GM18870 (cell line): ENCODE measurements around the gene XAB2.
A peak's percentile ranks its signal among the peaks of the same experiment; 100 is the strongest.

Experiments
- ATAC-seq: cut with Tn5 transposase; IDR thresholded peaks from one replicate; pipeline ENCODE4 v1.9.1; 2021; ENCODE audit warnings: moderate library complexity; ENCODE audit not compliant: unreplicated experiment

The XAB2 gene

DNA sequence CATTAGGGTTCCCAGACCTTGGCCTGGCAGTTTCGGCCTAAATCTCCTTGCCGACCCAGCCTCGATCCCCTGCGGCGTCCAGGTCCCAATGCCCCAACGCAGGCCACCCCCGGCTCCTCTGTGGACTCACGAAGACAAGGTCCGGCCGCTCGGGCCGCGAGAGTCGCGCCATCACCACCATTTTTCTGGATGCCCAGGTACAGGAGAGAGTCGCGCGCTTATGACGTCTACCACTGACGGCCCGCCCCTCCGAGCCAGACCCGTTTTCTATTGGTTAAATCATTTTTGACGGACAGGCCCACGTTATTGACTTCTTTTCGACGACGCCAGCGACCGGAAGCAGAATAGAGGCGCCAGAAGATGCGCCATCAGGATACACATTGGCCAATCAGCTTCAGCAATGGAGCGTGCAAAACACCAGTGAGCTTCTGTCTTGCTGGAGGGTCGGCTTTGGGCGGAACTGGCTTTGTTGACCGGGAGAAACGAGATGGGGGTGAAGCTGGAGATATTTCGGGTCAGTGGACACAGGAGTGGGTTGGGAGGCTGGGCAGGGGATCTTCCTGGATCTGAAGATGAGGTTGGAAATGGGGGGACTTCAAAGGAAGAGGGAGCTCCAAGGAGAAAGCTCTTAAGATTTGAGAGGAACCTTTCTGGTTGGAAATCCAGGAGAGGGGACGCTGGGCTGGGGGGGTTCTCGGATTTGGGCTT, at the start of gene XAB2, which contains the start of gene PET100:
TSS of gene XAB2 (minus strand) at position 199 of the 708 bp plus-strand sequence. CDS start at position 181, 18 bp downstream.
TSS of gene PET100 (plus strand) at position 447 of the 708 bp plus-strand sequence. CDS start at position 488, 41 bp downstream.
- peak; percentile 79 for ATAC-seq

DNA sequence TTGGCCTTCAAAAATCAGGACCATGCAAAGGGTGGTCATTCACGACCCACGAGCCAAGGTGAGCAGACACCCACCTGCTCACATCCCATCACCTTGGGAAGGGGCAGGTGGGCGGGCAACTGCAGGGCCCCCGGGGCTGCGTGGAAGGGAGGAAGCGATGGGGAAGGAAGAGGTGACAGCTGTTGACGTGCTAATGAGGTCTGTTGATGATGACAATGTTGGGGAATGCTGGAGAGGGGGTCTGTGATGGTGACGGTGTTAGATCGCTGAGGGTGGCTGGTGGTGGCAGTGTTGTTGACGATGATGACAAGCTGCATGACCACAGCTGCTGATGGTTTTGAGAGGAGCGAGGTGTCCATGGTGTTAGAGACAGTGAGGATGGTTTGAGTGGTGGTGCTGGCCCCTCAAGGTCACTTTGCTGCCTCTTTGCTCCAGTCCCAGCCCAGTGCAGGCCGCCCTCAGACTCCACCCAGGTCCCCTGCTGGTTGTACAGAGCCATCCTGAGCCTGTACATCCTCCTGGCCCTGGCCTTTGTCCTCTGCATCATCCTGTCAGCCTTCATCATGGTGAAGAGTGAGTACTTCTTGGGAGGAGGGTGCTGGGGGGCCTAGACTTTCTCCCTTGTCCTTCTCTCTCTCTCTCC, 48.4 kb upstream of the XAB2 start:
- no peak for ATAC-seq

DNA sequence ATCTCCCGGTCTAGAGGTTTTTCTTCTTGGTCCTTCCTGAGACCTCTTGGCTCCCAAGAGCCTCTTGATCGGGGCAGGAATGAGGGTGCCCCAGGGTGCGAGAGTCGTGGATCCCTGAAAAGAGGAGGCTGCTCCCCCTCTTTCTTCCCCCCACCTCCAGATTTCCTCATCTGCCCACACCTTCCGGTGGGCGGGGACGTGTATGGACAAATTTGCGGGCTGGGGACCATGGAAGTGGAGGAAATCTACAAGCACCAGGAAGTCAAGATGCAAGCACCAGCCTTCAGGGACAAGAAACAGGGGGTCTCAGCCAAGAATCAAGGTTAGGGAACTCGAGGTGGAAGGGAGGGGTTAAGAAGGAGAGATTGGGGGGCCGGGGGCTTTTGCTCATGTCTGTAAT, 47.5 kb upstream of the XAB2 start, which contains the start of gene MCEMP1:
TSS of gene MCEMP1 (plus strand) at position 237 of the 400 bp plus-strand sequence. CDS start at position 268, 31 bp downstream.
- ATAC-seq = no peak

DNA sequence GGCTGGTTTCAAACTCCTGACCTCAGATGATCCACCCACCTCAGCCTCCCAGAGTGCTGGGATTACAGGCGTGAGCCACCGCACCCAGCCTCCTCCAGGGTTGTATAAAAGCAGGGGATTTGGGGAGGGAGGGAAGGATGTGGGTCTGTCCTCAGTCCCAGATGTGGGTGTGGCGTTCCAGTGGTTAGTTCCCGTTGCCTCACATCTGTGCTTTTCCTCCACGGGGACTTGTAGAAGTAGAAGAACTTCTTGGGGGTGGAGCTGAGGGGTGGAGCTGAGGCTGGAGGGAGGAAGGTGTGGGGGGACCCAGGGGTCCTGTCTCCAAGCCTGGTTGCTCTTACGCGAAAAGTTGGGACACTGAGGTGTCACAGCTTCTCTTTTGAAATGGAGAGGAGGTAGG, 47.0 kb upstream of the XAB2 start:
- ATAC-seq = no peak

DNA sequence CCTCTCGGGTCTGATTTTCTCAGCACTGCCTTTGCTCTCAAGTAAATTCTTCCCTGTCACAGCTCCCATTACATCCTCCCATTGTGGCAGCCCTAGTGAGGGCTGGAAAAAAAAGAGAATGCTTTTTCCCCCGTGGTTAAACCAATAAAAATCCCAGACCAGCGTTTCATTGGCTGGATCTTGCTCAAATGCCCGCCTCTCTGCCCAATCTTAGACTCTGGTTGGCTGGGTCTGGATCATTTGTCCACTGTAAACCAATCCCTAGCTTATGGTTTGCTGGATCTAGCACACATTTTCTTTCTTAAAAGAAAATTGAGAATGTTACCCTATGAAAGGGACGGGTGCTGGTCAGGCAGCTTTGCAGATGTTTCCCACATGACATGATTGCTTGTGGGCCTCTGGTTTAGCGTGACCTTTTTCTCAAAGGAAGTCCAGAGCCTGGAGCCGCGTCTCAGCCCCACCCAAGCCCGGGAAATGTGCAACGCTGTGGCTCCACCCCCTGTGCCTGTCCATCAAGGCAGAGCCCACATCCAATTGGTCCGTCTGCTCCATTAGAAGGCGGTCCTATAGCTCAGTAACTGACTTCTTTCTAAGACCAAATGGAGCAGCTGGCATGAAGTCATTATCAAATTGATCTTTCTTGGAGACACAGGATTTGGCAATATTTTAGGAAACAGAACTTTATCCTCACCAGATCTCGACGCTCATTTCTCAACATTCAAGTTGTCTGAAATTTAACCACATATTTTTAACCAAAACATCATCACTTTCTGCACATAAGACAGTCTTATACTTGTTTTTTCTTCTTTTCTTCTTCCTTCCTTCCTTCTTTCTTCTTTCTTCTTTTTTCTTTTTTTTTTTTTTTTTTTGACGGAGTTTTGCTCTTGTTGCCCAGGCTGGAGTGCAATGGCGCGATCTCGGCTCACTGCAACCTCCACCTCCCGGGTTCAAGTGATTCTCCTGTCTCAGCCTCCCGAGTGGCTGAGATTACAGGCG, 45.0 kb upstream of the XAB2 start:
- ATAC-seq = no peak

DNA sequence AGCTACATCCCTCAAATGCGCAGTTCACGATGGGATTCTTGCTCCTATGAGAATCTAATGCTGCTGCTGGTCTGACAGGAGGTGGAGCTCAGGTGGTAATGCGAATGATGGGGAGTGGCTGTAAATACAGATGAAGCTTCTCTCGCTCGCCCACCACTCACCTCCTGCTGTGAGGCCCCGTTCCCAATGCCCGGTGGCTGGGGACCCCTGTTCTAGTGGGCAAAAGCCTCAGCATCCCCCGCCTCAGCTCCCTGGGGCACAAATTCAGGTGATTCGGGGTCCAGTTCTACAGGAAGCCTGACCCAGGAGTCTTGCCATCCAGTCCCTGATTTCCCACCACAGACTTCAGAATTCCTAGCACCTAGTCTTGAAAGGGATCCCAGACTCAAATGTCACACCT, 43.2 kb upstream of the XAB2 start:
- ATAC-seq = no peak

DNA sequence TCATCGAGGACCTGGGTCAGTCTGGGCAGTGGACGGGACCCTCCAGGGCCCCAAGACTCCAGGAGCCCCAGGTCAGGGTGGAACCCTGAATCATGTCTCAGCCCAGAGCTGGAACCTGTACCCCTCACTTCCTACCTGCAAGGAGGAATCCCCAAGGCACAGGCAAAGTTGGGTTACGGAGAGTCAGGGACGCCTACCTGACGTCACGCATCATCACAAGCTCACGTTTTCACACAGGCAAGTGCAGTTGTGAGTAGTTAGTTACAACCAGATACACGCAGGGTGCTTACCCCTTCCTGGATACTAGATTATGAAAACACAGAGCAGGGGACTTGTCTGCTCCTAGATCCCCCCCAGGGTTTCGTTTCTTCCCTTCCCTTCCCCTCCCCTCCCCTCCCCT, 41.4 kb upstream of the XAB2 start:
- ATAC-seq = no peak

DNA sequence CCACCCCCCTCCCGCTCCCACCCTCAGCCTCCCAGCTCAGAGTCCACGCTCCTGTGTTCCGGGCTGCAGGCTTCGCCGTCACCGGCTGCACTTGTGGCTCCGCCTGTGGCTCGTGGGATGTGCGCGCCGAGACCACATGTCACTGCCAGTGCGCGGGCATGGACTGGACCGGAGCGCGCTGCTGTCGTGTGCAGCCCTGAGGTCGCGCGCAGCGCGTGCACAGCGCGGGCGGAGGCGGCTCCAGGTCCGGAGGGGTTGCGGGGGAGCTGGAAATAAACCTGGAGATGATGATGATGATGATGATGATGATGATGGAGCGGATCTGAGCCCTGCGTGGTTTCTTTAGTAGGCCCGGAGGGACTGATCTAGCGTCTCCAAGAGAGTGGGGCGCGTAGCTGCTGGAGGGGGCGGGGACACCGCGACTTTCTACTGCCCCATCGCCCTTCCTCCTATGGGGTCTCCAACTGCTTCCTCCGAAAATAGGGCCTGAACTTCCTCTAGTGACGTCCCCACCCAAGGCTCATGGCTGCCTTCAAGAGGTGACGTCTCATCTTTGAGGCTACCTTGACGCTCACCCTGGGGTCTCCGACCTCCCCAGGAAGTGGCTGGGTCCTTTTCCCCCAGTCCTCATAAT, 40.9 kb upstream of the XAB2 start:
- no peak for ATAC-seq

DNA sequence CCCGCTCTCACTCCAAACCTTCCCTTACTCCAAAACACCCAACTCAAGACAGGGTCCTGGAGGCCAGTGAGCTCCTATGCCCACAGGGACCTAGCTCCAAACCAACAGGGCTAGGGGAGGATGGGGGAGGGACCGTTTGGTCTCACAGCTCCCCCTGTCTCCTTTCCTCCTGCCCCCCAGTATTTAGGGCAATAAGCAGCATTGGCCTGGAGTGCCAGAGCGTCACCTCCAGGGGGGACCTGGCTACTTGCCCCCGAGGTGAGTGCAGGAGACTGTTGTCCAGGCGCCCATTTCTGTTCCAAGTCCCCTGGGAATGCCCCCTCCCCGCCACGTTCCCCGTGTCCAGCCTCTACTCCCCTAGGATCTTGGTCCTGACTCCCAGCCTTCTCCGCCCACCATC, 40.3 kb upstream of the XAB2 start:
- ATAC-seq = no peak

DNA sequence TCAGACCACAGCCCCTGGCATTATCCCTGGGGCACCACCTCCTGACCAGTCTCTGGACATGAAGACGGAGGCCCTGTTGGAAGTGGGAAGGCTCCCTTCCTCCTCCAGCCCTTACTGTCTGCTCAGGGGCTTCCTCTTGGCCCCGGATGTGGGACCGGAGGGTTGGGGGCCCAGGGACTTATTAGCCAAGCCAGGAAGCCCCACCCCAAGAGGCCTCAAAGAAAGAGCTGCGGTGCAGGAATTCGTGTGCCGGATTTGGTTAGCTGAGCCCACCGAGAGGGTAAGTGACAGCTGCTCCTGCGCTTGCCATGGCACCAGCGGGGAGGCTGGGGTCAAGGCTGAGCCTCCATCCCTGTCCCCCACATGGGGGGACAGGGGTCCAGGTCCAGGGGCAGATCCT, 39.5 kb upstream of the XAB2 start, which contains the start of gene RETN:
TSS of gene RETN (plus strand) at position 208 of the 400 bp plus-strand sequence. CDS start 278 bp downstream, outside the sequence.
- ATAC-seq = no peak

DNA sequence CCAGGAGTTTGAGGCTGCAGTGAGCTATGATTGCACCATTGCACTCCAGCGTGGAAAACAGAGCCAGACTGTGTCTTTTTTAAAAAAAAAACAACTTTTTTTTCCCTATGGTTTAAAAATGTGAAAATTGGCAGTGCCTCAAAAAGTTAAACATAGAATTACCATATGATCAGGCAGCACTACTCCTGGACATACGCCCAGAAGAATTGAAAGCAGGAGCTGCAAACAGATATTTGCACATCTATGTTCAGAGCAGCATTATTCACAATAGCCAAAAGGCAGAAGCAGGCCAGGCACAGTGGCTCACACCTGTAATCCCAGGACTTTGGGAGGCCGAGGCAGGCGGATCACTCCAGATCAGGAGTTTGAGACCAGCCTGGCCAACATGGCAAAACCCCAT, 35.7 kb upstream of the XAB2 start:
- no peak for ATAC-seq

DNA sequence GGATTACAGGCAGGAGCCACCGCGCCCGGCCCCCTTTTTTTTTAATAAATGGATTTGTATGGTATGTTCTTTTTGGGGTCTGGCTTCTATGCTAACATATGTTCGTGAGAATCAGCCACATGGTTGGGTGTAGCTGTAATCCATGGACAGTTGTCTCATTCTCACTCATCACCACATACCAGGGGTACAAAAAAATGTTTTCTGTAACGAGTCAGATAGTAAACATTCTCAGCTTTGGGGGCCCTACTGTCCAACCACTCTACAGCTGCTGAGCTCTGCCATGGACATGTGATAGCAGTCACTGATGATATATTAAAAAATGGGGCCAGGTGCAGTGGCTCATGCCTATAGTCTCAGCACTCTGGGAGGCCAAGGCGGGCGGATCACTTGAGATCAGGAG, 34.4 kb upstream of the XAB2 start:
- ATAC-seq = no peak

DNA sequence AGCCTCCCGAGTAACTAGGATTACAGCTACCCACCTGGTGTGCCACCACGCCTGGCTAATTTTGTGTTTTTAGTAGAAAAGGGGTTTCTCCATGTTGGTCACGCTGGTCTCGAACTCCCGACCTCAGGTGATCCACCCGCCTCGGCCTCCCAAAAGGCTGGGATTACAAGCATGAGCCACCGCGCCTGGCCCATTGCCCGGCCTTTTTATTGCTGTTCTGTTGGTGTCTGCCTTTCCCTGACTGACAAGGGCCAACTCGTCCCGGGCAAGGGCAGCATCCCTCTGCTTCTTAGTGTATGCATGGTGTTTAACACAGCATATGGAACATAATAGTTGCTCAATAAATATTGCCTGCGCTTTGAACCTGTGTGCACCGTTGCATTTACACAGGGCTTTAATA, 33.3 kb upstream of the XAB2 start:
- ATAC-seq = no peak

DNA sequence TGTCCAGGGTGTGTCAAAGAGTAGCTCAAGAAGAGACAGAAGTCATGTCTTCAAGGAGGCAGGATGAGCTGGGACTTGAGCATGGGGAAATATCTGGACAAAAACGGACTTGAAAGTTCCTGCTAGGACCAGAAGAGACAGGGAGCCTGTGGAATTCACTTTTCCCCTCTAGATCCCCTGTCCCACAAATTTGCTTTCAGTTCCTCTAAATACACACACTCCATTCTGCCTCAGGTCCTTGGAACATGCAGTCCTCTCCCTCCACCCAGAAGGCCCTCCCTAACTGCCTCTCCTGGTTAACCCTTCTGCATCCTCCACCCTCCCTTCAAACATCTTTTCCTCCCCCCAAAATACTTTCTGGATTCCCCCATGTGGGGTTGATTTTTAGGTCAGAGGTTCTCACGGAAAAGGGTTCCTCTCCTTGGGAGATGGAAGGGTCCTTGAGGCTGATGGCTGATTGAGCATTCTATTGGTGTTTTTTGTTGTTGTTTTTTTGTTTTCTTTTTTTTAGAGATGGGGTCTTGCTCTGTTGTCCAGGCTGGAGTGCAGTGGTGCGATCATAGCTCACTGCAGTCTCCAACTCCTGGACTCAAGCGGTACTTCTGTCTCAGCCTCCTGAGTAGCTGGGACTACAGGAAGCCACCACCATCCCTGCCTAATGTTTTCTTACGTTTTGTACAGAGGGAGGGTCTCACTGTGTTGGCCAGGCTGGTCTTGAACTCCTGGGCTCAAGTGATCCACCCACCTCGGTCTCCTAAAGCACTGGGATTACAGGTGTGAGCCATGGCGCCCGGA, 32.6 kb upstream of the XAB2 start:
- no peak for ATAC-seq

DNA sequence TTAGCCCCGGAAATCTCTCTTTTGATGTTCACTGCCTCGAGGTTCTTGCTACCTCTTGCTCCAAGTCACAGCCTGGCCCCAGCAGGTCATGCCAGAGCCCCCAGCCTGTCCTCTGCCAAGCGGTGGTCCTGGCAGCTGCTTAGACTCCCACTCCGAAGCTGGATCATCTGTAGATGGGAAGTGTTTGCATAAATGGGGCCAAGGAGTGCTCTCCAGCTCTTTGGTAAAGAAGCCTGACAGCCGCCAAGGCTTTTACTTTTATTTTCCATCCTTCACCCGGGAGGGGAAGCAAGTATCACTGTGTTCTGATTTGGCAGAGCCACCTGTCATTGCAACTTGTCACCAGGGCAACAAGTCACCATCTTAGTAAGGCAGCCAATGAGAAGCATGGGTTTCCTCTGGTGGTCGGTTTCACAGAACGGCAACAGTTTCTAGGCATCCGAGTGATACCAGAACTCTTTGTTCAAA, 28.9 kb upstream of the XAB2 start:
- ATAC-seq = peak; percentile 80

DNA sequence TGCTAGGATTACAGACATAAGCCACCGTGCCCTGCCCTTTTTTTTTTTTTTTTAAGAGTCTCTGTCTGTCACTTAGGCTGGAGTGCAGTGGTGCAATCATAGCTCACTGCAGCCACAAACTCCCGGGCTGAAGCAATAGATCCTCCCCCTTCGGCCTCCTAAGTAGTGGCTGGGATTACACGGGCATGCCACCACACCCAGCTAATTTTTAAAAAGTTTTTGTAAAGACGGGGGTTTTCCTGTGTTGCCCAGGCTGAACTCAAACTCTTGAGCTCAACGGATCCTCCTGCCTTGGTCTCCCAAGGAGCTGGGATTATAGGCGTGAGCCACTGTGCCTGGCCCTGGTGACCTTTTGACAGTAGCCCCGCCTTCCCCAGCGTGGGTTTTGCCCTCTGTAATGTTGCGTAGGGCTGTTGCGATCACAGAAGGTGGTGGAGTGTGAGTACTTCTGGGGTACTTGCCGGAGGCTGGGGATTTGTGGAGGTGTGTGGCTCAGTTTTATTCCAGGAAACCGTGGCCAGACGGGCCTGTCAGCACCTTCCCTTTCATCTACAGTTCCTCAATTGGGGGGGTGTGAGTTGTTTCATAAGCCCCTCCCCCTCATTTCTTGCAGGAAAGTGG, 27.9 kb upstream of the XAB2 start:
- no peak for ATAC-seq

DNA sequence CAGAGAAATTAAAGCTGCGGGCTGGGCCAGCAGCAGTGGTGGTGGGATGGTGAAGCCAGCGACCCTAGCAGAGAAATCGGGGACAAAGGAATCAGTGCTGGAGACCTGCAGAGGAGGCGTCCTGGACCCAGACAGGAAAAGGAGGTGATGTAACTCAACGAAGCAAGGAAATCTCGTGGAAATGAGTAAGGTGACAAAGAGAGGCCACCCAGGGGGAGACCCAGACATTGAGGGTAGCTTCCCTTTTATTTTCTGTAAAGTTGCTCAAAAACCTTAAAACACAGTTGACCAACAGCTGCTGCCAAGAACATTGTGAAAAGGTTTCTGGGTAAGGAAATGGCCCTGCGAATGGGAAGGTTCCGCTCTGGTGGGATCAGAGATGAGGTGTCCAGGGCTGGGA, 26.2 kb upstream of the XAB2 start:
- no peak for ATAC-seq

DNA sequence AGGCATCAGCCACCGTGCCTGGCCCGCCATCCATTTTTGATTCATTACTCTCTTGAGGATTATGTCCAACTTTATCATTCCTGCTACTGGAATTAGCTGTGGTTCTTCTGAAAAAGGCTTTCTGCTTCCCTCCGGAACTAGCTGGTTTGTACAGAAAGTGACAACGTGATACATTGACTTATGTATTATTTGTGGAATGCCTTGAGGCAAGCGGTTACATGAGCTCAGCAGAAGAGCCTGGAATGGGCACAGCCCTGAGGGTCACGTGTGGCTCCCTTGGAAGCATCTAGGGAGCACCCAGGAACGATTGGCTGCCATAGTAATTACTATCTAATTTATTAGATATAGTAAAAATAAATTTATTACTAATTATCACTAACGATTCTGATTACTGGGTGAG, 25.1 kb upstream of the XAB2 start:
- ATAC-seq = no peak

DNA sequence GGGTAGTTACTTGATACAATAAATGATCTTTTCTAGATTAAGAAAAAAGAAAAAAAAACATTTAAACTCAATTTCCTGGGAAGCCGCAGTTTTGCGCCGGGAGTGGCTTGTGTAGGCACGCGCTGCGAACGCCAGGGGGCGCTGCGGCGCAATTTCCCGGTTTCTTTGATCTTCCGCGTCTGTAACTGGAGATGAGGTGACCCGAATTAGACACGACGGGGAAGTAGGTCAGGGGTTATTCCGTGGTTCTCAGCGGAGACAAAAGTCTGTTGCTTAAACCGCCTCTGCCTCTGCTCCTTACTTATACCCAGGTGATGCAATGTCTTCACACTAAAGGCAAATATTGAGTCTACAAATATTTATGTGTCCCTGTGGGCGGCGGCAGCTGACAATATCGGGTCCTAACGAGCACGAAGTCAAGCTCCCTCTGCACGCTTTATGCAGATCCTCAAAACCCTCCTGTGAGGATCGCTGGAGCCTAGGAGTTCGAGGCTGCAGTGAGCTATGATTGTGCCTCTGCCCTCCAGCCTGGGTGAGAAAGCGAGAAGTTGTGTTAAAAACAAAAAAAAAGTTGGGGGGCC, 22.8 kb upstream of the XAB2 start:
- no peak for ATAC-seq
